DND-41 (cell line): Measurements from ENCODE around the gene SPOCK2.

ENCODE experiments used
- CTCF ChIP-seq: IDR thresholded peaks from 2 replicates; pipeline ENCODE4 v1.5.1; 2012; ENCODE audit warnings: borderline replicate concordance, low read length, moderate library complexity, mild to moderate bottlenecking; ENCODE audit not compliant: poor library complexity, severe bottlenecking; ENCODE audit errors: extremely low read depth
- EZH2 ChIP-seq: IDR thresholded peaks from 3 replicates; pipeline ENCODE4 v1.6.1; 2012; ENCODE audit warnings: borderline replicate concordance, low read depth, mild to moderate bottlenecking, moderate library complexity, low read length, inconsistent platforms; ENCODE audit not compliant: severe bottlenecking

- TF ChIP-seq EZH2 = no peak
- no peak for TF ChIP-seq CTCF
These were observed 8.0 kb downstream of the SPOCK2 start for GRCh38 chr10:72080042-72080975.
